HG02571 (cell line): ENCODE data around the gene DUSP2.

ENCODE experiments used
- ATAC-seq: cut with Tn5 transposase; IDR thresholded peaks from one replicate; pipeline ENCODE4 v1.9.1; 2021; ENCODE audit warnings: mild to moderate bottlenecking, moderate library complexity; ENCODE audit not compliant: unreplicated experiment

The DUSP2 gene

GRCh38 chr2:96104487-96104861 lies 40.8 kb downstream of the DUSP2 start:
- no peak for ATAC-seq

- no peak for ATAC-seq
Observed at GRCh38 chr2:96103761-96104486, 41.3 kb downstream of the DUSP2 start.

GRCh38 chr2:96103187-96103601 lies 42.0 kb downstream of the DUSP2 start:
- no peak for ATAC-seq

- no peak for ATAC-seq
Observed at GRCh38 chr2:96102596-96103186, 42.5 kb downstream of the DUSP2 start.

- no peak for ATAC-seq
Observed at GRCh38 chr2:96100893-96101304, 44.3 kb downstream of the DUSP2 start.

- ATAC-seq = no peak
Observed at GRCh38 chr2:96099861-96100798, 45.1 kb downstream of the DUSP2 start.

GRCh38 chr2:96098900-96099590 lies 46.2 kb downstream of the DUSP2 start:
- ATAC-seq = no peak

- no peak for ATAC-seq
Observed at GRCh38 chr2:96097951-96098823, 47.1 kb downstream of the DUSP2 start.

- ATAC-seq = no peak
Observed at GRCh38 chr2:96097441-96097840, 47.8 kb downstream of the DUSP2 start.

- ATAC-seq = no peak
Observed at GRCh38 chr2:96095116-96095636, 50.1 kb downstream of the DUSP2 start.

GRCh38 chr2:96093528-96093927 lies 51.7 kb downstream of the DUSP2 start:
- ATAC-seq = no peak
